ENCODE results near the gene HHIPL1. TPM values are rescaled to one million over a fixed set of nuclear protein-coding genes. Genes with fewer than 3 reads are reported as not detected.

HHIPL1 gene
- polyA plus RNA-seq, 5 donors = 1.9 to 3.3 (median 2.1) TPM

- DNase-seq = no peak
These were observed 29.2 kb downstream of the HHIPL1 start for GRCh38 chr14:99674064-99674650.

- DNase-seq = no peak
These were observed 29.9 kb downstream of the HHIPL1 start for GRCh38 chr14:99674776-99675381.

- DNase-seq = no peak
These were observed 30.5 kb downstream of the HHIPL1 start for GRCh38 chr14:99675382-99675835.

DNA sequence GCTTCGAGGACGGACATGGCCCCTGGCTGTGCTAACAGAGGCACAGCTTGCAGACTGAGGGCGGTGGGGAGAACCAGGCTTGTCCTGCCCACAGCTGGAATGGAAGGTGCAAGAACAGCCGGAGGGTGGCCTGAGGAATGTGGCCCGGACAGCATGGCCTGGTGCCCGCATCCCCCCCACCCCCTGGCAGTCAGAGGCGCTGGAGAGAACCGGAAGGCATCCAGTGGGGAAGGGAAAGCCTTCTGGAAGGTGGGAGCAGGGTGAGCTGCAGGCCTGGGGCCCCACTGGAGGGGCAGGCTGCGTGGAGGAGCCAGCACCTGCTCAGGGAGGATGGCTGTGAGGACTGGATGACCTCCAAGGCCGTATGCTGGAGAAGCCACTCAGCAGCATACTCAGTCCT is 31.0 kb downstream of the HHIPL1 start:
- DNase-seq = no peak

- no peak for DNase-seq
These were observed 31.7 kb downstream of the HHIPL1 start for GRCh38 chr14:99676657-99677056.

DNA sequence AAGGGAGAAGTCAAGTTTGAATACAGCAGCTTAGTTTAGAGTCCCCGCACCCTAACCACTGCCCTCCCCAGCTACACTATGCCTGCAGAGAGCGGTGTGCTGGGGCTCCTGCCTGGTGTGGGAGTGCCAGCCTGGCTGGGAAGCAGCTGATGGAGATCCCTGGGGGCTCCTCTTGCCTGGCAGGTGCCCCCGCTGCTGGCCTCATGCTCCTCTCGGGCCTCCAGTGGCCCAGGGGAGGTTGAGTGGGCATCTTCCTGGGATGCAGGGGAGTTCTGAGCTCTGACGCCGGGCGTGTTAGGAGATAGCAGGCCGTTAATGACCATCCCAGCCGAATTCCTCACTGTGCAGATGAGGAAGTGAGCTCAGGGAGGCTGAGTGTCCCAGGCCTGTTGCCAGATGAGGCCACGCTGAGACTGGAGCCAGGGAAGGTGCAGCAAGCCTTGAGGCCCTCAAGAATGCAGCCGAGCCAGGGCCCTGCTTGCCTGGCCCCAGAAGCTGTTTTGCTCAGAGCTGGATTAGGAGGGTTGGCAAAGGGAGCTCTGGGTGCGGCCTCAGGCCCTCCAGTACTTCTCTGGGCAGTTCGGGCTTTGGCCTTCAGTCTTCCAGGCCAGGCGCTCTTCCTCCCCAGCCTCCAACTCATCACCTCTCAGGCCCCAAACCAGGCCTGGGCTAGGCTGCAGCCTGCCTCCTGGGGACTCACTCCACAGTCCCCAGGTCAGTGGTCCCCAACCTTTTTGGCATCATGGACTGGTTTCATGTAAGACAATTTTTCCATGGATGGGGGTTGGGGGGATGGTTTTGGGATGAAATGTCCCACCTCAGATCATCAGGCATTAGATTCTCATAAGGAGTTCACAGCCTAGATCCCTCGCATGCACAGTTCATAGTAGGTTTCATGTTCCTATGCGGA is 32.6 kb downstream of the HHIPL1 start:
- no peak for DNase-seq

GRCh38 chr14:99678198-99678597 is 33.3 kb downstream of the HHIPL1 start:
- no peak for DNase-seq

DNA sequence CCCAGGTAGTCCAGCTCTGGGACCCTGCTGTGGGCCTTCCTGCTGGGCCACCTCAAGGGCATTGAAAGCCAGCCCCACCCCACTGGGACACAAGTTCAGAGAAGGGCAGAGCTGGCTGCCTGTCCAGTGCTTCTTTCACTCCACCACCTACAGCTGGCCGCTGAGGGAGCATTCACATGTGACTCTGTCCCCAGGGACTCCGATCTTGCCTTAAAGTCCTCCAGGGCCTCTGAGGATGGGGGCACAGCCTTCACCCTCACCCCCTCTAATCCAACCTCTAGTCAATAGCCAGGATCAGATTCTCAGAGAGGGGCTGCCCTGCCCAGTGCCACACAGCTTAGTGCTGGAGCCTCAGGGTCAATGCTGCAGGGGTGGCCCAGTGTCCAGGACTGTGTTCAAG is 34.2 kb downstream of the HHIPL1 start:
- no peak for DNase-seq

DNA sequence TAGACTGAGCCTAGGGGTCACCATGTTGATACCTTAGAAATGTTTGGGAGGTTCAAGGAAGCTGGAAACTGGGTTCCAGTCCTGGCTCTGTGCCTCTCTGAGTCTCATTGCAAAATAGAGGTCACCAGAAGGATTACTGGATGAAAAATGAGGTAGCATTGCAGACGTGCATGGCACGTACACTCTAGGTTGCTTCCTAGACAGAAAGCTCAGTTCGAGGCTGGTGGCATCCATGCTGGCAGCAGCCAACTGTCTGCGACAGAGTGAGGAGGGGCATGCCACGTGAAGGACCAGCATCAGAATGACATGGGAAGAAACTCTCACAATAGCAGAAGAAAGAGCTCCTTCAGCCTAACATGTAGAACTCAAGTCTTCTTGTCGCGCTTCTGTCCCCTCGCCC is 34.6 kb downstream of the HHIPL1 start:
- no peak for DNase-seq

DNA sequence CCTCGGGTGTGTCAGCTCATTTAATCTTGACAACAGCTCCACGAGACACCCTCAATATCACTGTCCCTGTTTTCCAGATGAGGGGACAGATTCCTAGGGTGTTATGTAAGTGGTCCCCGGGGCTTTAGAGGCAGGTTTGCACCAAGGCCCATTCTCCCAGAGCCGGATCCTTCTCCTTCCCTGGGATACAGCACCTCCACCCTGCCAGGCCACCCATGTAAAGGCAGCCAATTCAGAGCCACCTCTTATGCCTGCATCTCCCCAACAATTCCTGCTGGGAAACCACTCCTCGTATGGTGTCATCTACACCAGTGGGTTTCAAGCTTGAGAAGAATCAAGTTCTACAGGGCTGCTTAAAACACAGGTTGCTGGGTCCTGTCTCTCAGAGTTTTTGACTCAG is 35.1 kb downstream of the HHIPL1 start:
- DNase-seq = no peak

GRCh38 chr14:99681101-99681831 is 36.3 kb downstream of the HHIPL1 start:
- no peak for DNase-seq

DNA sequence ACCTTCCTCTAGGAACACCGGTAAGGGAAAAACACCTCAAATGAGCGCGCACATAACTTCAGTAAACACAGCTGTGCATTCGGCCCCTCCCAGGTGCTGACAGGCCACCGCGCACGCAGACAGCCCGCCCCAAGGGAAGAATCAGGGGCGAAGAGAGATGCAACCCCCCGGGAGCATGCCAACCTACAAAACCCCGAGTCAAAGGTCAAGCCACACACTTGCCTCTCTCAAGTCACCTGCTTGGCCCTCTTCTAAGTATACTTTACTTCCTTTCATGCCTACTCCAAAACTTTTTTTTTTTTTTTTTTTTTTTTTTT is 36.9 kb downstream of the HHIPL1 start:
- no peak for DNase-seq

DNA sequence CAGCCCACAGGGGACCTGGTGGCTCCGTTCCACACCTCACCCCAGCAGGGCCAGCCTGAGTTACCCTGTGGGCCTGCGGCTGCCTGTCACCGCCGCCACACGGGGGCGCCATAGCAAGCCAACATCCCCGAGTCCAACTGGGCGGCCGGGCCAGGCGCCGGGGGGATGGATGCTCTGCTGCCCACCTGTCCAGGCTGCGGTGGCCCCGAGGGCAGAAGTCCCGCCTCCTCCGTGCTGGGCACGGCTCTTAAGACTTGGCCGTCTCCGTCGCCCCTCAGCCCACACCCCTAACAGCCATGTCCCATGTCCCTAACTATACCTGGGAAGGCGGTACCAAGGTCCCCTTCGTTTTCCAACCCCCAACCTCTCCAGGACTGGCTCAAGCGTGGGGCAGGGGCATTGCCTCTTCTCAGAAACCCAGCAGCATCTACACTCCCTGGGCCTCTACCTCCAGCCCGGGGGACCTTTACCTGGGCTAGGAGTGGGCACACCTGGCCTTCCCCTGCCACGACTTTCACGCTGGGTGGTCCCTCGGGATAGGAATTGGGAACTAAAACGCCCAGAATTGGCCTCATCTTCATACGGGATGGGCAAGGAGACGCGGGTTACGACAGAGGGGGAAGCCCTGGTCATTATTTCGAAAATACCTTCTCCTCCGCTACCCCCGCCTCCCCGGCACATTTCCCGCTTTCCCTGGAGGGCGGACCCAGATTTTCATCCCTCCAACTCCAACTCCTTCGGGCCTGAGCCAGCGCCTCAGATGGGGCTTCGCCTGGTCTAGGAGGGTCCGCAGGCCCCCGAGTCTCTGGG is 38.1 kb downstream of the HHIPL1 start:
- peak; percentile 47 to 64 for DNase-seq

- peak; percentile 100 for DNase-seq
These were observed 38.9 kb downstream of the HHIPL1 start, which contains the start of gene CYP46A1 for GRCh38 chr14:99683619-99684409. Gene CYP46A1 (plus strand): TSS chr14:99684298. CDS start chr14:99684418, 120 bp downstream.

DNA sequence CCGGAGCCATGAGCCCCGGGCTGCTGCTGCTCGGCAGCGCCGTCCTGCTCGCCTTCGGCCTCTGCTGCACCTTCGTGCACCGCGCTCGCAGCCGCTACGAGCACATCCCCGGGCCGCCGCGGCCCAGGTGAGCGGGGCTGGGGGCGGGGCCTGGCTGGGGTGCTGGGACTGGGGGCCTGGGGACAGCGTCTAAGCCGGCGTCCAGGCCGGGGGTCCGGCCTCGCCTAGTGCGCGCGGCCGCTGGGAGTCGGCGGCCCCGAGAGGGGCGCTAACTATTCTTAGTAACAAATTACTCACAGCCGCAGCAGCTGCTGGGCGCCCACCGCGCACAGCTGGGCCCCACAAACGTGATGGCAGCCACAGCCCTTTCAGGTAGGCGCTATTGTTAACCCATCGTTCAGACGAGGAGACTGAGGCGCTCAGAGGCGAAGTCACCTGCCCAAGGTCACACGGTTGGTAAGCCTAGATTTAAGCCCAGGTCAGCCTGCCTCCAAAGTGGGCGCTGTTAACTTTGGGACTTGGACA is 39.5 kb downstream of the HHIPL1 start:
- no peak for DNase-seq

DNA sequence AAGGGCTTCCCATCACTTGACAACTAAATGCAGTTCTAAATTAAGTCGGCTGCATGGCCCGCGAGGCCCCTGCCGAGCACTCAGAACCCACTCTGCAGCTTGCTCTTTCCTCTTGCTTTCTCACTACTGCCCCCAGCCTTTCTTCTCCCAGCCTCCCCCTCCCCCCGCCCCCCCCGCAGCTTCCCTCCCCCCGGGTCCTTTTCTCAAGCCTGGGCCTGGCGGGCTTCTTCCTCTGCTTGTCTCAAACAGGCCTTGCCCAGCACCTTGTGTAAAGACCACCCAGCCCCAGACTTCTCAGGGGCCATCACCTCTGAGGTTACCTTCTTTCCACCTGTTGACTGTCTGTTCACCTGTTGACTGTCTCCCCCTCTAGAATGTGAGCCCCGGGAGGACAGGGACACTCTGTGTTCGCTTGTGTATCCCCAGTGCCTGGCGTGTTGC is 40.2 kb downstream of the HHIPL1 start:
- no peak for DNase-seq

GRCh38 chr14:99685596-99685995 is 40.7 kb downstream of the HHIPL1 start:
- DNase-seq = no peak

DNA sequence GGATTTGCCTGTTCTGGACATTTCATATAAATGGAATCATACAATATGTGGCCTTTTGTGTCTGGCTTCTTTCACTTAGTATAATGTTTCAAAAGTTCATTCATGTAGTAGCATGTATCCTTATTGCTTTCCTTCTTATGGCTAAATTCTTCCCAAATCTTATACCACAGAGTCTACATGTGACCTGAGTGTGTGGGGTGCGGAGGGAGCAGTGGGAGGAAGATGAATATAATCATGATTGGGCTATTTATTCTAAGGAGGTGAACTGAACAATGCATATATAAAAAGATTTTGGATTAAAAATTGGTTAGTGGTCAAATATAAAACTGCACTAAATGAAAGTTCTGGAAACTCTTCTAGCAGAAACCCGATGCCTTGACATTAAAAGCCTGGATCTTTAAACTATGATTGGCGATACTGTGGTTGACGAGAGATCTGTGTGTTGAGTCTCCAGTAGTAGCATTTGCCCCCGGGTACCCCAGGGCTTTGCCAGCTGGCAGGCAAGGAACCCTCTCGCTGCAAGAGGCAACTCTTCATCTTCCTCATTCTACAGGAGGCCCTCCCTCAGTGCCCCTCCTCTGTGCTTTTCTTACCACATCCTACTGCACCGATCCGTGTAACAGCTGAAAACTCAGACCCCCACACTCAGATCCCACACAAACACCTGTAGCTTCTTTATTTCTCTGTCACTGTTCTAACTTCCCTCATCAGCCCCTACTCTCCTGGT is 41.8 kb downstream of the HHIPL1 start:
- no peak for DNase-seq
